ENCODE data around the gene CLEC10A.

DNA sequence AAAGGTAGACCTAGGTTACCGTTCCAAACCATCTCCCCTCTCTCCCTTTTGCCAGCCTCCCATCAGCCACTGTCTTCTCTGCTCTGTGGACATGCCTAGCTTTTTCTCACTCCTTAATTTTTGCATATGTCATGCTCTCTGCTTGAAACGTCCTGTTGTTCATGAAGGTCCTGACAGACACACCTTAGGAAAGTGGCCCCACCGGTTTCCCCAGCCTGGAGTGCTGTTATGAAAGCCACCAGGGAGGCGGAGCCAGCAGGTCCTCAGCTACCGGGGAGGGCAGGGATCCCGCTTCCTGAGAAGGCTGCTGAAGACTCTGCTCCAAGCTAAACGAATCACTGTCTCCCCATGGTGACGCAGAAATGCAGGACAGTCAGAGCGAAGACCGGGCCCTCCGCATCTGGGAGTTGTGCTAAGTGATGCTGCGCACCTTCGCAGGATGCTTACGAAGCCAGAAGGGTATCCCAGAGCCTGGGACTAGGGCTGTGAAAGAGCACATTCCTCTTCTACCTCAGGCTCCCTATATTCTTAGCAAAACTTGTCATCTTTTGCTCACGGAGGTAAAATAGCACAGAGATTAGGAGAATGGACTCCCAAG lies 33.8 kb downstream of the CLEC10A start:
- TF ChIP-seq CTCF (optimal IDR thresholded peaks at IDR 0.05 in 1 of 3, IDR thresholded peaks at IDR 0.05 in 1 of 3, conservative IDR thresholded peaks at IDR 0.05 in 1 of 3; ENCODE audit: extremely low read depth in 1 of 3, insufficient read depth in 2 of 3, low read length in 3 of 3) (no peak), EZH2 (IDR thresholded peaks at IDR 0.05; ENCODE audit: low read length) (no peak)
